NCI-H460 (cell line): Measurements from ENCODE around the gene FBXO31. TPM values are rescaled to one million over a fixed set of nuclear protein-coding genes. Genes with fewer than 3 reads are reported as not detected.

Experiments
- DNase-seq: peaks from one replicate; pipeline ENCODE4 v3.0.0-alpha.2; 2016; ENCODE audit warnings: low read depth; ENCODE audit errors: extremely low read depth
- polyA plus RNA-seq: library from polyadenylated mRNA; depleted of rRNA; stranded (reverse); fragments of >200 nt; gene quantifications from 2 replicates; pipeline ENCODE4 v1.2.3, GENCODE V29; 2014; cell fraction: nucleus; rRNA removed
- total RNA-seq: library from RNA; depleted of rRNA; stranded (reverse); fragments of >200 nt; shearing (Covaris generic); gene quantifications from 2 replicates; pipeline ENCODE4 v1.2.3, GENCODE V29; 2014; rRNA removed

The FBXO31 gene, protein sequence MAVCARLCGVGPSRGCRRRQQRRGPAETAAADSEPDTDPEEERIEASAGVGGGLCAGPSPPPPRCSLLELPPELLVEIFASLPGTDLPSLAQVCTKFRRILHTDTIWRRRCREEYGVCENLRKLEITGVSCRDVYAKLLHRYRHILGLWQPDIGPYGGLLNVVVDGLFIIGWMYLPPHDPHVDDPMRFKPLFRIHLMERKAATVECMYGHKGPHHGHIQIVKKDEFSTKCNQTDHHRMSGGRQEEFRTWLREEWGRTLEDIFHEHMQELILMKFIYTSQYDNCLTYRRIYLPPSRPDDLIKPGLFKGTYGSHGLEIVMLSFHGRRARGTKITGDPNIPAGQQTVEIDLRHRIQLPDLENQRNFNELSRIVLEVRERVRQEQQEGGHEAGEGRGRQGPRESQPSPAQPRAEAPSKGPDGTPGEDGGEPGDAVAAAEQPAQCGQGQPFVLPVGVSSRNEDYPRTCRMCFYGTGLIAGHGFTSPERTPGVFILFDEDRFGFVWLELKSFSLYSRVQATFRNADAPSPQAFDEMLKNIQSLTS
- total RNA-seq = 7.0 and 9.1 TPM in 2 replicates
- polyA plus RNA-seq = 26.4 and 35.7 TPM in 2 replicates

GRCh38 chr16:87383505-87384161, at the start of gene FBXO31:
Gene FBXO31 (minus strand): TSS chr16:87383776. CDS start chr16:87383744, 32 bp downstream.
- peak; percentile 79 for DNase-seq

DNA sequence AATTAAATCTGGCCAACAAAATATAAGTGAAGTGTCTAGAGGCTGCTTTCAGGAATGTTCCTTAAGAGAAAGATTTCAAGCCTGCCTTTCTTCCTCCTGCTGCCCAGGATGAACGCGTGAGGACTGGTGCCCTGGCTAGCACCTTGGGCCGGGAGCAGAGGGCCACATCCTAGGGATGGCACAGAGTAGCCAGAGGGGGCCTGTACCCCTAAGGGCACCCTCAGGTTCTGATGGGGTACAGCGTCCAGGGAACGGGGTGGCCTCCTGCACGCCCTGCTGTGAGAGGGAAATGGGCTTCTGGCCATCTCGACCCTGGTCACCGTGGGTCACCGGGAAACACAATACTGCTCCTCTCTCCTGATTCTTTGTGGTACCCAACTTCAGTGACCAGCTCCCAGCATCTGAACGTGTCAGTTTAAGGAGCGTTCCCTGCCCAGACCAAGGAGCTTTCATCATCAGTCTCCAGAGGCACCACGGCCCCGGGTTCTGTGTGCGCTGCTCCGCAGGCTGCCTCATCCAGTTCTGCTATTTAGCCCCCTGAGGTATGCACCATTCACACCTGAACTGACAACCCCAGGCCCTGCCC, 48.8 kb upstream of the FBXO31 start:
- no peak for DNase-seq

GRCh38 chr16:87431926-87432325, 48.4 kb upstream of the FBXO31 start:
- no peak for DNase-seq

GRCh38 chr16:87426423-87427215, 43.0 kb upstream of the FBXO31 start:
- no peak for DNase-seq

- DNase-seq = no peak
Measured at GRCh38 chr16:87425941-87426340, 42.4 kb upstream of the FBXO31 start.

- no peak for DNase-seq
Measured at GRCh38 chr16:87424266-87424665, 40.7 kb upstream of the FBXO31 start.

DNA sequence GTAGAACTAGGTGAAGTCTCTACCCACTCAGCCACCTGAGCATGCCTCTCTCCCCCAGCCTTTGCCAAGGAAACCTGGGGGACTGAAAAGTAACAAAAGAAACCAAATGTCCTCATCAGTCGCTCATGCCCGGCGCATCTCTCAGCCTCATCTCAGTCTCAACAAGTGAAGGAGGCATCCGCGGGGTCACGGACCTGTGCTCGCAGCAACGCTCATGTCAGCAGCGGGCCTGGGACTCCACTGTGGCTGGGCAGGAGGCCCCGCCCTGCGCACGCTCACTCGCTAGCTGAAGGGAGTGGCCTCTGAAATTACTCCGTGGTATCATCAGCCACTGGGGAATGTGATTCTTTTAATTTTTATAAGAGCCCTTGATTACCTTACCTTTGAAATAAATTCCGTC, 39.9 kb upstream of the FBXO31 start:
- DNase-seq = no peak

- no peak for DNase-seq
Measured at GRCh38 chr16:87422106-87422505, 38.5 kb upstream of the FBXO31 start.

- DNase-seq = no peak
Measured at GRCh38 chr16:87421003-87421912, 37.7 kb upstream of the FBXO31 start.

- DNase-seq = no peak
Measured at GRCh38 chr16:87420026-87421002, 36.7 kb upstream of the FBXO31 start.

DNA sequence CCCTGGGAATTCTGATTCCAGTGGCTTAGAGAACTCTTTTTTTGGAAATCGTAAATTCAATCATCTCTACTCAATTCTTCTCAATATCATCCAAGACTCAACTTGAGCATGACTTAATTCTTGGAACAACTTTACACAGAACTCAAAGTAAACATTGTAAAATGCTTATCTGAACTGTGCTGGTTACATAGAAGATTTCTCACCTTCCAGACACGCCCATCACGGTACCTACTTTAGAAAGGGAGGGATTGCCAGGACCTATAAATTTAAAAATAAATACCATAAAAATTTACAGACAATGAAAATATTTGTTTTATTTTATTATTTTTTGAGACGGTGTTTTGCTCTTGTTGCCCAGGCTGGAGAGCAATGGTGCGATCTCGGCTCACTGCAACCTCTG, 35.1 kb upstream of the FBXO31 start:
- DNase-seq = no peak

DNA sequence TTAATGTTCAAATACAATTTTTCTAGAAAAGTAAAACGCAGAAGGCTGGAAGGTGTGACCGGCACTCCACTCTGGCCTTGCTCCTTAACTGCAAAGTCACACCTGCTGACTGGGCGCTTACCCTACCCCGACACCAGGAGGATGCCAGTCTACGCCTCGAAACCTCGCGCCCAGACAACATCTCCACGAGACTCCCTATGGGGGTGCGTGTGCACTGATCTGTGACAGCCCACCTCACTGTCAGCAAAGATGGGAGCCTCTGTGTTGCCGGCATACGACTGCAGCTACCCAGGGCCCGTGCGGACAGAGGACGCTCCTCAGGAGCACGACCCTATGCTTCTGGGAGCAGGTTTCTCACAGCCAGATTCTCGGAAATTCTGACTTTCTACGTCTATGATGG, 34.6 kb upstream of the FBXO31 start:
- DNase-seq = no peak

GRCh38 chr16:87417528-87417910, 33.9 kb upstream of the FBXO31 start:
- DNase-seq = no peak

DNA sequence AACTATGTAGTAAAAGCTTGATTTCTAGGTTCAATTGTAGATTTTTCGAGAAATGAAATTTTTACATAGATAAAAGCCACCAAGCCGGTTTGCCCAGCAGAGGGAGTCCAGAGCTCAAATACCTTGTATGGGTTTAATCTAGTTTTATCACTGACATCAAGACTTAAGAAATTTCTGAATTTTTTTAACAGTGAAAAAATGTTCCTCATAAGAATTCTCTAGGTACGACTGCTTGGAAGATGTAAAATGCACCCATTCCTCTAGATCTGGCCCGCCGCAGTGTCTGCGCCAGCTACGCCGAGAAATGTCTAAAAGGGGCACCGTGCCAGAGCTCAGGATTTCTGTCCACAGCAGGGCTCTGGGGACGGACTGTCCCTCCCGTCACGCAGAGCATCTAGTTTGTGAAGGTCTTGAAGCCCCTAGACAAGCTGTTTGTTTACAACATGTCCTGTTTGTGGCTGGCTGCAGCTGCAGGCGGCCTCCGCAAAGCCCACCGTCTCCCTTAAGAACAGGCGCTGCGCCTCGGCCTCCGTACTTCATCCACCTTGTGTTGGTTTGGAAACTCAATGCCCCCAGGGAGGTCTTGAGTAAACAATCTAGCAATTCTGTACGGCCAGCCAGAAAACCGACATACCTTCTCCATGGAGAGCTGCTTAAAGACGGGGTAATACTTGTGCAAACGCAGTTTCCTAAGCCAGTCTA, 33.4 kb upstream of the FBXO31 start:
- no peak for DNase-seq

GRCh38 chr16:87415441-87415840, 31.9 kb upstream of the FBXO31 start:
- no peak for DNase-seq

DNA sequence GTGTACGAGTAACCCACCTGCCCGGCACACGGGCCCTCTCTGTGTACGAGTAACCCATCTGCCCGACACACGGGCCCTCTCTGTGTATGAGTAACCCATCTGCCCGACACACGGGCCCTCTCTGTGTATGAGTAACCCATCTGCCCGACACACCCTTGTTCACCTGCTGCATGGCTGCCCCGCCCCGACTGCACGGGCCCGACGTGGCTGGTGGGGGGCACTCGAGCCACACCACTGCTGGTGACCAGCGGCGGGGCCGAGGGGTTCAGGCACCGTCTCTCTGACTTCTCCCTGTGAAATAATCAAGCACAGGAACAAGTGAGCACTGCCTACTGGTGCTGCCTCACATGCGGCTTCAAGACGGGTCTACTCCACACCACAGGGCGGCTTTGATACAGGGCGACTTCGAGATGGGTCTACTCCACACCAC, 30.7 kb upstream of the FBXO31 start:
- no peak for DNase-seq

GRCh38 chr16:87412996-87413421, 29.4 kb upstream of the FBXO31 start:
- no peak for DNase-seq
